ENCODE measurements around the gene UGT2B7.
"Not testable (repeated sequence)": the region's sequence is repeated elsewhere in the genome, so short reads cannot be mapped to it uniquely, and the experiment has no call there.

The UGT2B7 gene

DNA sequence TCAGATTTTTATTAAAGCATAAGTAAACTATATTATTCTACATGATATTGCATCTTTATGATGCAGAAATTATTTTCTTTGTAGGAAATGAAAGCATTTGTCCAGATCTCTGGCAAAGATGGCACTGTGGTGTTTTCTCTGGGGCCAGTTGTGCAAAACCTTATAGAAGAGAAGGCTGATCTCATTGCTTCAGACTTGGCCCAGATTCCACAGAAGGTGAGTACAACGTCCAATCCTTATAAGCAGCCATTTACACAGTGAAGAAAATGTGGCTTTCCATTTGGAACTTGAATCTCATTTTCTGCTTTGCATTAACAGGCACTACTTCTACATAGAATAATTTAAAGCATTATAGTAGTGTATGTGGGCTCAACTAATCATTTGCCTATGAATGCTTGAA, 6.9 kb upstream of the UGT2B7 start:
- no peak for DNase-seq

DNA sequence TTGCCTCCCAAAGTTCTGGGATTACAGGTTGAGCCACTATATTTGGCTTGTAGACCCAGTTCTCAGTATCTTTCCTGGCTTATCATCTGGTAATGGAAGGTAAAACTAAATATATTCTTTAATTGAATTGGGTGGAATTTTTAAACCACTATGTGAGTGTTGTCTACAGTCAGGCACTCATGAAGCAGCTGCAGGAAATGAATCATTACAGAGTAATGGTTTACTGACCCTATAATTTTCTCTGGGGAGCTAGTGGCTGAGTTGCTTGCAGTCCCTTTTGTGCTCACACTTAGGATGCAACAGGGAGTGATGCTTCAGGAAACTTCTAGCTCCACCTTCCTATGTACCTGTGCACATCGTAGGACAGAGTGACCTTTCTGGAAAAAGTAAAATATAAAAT, 4.1 kb upstream of the UGT2B7 start:
- DNase-seq, result no peak

DNA sequence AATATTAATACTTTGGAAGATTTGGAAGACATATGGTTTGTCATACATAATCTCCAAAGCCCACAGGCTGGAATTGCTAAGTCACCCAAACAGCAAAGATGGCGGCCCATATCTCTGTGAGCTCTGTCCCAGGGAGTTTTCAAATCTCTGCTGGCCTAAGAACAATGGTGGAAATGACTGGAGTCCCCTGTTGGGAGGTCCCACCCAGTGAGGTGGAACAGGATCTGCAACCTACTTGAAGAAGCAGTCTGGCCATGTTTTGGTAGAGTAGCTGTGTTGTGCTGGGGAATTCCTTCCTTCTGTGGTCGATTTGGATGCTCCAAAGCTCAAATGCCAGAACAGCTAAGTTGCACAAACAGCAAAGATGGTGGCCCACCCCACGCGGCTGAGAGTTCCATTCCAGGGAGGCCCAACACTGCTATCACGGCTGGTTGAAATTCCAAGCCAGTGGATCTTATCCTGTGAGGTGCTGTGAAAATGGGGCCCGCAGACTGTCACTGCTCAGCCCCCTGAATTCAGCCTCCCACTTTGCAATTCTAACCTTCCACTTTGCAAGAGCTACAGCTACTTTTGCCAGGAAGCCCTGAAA, 3.2 kb upstream of the UGT2B7 start:
- DNase-seq, result no peak

DNA sequence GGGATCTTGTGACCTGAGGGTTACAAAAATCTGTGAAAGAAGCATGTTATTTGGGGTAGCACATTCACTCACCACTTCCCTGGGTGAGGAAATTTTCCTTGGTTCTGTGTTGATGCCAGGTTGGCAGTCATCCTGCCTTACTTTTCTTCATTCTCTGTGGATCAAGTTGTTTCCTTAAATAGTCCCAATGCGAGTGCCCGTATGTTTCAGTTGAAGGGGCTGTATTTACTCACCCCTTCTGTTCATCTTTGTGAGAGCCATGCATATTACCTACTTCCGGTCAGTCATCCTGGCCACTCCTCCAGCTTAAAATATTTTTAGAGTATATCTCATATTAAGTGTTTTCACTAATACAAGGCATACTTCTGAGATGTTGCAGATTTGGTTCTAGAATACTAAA, 2.6 kb upstream of the UGT2B7 start:
- DNase-seq, result no peak

DNA sequence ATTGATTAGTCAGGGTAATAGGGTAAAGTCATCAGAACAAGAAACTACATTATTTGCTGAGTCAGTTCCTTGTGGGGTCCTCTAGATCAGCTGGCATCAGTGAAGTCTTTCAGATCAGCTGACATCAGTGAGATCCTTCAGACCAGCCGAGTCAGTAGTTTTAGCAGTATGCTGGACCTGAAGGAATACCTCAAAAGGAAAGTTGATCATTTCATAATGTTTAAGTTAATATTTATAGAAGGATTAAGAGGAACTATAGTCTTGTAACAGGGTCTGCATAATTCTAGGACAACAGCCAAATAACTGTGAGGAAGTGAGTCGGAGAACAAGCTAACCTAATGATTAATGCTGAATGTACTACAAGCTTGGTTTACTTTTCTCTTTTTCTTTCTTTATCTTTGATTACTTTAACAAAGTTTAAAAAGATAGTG, 958 bp upstream of the UGT2B7 start:
- no peak for DNase-seq

DNA sequence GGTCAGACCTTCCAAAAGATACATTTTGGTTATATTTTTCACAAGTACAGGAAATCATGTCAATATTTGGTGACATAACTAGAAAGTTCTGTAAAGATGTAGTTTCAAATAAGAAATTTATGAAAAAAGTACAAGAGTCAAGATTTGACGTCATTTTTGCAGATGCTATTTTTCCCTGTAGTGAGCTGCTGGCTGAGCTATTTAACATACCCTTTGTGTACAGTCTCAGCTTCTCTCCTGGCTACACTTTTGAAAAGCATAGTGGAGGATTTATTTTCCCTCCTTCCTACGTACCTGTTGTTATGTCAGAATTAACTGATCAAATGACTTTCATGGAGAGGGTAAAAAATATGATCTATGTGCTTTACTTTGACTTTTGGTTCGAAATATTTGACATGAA, 536 bp downstream of the UGT2B7 start:
- no peak for DNase-seq

DNA sequence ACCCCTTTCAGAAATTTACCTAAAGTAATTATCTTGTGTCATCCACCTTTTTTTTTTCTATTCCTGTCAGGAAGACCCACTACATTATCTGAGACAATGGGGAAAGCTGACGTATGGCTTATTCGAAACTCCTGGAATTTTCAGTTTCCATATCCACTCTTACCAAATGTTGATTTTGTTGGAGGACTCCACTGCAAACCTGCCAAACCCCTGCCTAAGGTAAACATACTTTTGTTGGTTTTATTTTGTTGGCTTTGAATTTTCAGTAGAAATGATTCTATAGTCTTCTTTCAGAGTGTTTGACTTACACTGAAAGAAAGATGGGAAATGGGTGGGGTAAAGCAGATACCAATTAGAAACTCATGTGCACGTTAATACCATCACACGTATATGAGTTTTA, 2.2 kb downstream of the UGT2B7 start:
- no peak for DNase-seq

DNA sequence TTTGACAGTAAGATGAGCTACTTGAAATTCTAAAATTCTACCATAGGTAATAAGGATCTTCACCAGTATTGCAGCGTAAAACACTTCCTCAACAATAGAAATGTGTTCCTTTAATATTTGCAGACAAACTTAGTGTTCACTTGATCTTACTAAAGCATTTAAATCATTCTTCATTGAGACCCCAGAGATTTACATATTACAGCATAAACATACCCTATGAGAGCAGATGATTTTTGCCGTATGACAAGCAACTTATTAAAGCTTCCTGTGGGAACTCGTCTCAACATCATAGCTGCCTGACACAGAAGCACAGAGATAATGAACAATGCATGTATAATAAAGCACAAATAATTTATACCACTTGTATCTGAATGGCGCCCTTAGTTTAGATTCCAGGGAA, 3.6 kb downstream of the UGT2B7 start:
- no peak for DNase-seq

DNA sequence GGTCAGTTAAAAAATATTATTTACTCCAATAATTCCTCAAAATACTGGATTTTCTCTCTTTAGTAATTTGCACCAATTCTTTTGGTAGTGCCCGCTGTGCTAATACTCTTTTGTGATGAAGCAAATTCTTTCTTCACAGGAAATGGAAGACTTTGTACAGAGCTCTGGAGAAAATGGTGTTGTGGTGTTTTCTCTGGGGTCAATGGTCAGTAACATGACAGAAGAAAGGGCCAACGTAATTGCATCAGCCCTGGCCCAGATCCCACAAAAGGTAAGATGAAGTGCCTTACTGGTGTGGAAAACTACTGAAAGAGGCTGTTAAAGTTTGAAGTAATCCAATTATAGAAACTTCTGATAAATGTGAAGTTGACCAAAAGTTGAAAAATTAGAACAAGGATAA, 6.4 kb downstream of the UGT2B7 start:
- DNase-seq, result not testable (repeated sequence)

DNA sequence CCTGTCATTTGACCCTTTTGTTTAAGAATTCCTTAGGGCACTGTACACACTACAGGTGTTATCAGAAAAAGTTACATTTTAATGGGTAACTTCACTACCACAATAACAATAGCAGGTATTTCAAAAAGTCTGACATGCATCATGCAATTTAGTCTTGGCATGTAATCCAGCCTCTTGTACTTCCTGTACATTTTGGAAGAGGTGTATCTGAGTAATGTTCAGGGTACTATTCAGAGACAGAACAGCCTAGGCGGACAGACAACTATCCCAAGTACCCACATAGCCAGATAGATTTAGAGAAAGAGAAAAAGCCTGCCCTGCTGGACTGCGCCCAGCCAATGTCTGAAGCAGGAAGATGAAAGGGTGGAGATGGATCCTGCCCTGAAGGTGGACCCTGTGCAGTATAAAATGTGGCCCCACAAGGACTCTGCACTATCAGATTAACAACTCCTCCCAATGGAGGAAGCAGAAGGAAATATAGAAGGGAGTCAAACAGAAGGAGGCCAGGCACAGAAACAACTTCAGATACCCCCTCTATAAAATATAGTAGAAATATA, 8.5 kb downstream of the UGT2B7 start:
- no peak for DNase-seq

DNA sequence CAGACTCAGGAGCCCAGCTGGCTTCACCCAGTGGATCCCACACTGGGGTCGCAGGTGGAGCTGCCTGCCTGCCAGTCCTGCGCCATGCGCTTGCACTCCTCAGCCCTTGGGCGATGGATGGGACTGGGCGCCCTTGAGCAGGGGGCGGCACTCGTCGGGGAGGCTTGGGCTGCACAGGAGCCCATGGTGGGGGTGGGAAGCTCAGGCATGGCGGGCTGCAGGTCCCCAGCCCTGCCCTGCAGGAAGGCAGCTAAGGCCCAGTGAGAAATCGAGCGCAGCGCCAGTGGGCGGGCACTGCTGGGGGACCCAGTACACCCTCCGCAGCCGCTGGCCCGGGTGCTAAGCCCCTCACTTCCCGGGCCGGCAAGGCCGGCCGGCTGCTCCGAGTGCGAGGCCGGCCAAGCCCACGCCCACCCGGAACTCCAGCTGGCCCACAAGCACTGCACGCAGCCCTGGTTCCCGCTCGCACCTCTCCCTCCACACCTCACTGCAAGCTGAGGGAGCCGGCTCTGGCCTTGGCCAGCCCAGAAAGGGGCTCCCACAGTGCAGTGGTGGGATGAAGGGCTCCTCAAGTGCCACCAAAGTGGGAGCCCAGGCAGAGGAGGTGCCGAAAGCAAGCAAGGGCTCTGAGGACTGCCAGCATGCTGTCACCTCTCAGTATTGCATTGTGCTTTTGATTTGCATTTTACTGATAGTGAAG, 19.0 kb downstream of the UGT2B7 start:
- not testable (repeated sequence) for DNase-seq

DNA sequence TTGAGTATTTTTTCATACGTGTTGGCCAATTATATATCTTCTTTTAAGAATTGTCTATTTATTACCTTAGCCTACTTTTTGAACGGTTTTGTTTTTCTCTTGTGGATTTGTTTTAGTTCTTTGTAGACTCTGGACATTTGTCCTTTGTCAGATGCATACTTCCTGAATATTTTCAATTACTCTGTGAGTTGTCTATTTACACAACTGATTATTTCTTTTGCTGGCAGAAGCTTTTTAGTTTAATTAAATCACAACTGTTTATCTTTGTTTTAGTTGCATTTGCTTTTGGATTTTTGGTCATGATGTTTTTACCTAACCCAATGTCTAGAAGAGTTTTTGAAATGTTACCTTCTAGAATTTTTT, 19.6 kb downstream of the UGT2B7 start:
- DNase-seq, result no peak

DNA sequence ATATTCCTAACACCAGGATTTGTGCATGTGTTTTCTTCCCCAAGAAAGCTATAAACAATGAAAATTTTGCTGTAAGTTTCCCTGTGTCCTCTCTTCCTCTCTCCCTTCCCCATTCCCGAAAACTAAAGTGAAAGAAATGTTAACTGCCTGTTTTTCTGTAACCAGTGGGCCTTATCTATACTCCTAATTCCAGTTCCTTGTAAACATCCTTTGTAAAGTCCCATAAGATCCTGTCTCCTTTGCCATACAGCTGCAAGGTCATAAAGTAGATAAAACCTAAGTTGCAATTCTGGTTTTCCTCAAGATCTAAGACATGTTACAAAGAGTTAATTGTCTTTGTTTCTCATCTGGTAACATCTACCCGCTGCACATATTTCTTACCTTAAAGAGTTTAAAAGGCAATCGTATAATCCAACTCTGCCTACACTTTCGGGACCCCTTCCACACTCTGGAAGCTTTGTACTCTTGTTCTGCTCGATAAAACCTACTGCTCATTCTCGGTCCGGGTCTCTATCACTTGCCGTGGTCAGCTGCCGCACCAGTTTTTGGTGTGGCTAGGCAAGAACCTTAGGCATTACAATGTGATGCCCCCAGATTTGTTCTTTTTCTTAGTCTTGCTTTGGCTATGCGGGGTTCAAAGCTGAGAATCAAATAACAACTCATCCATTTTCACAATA, 20.5 kb downstream of the UGT2B7 start:
- DNase-seq, result no peak

DNA sequence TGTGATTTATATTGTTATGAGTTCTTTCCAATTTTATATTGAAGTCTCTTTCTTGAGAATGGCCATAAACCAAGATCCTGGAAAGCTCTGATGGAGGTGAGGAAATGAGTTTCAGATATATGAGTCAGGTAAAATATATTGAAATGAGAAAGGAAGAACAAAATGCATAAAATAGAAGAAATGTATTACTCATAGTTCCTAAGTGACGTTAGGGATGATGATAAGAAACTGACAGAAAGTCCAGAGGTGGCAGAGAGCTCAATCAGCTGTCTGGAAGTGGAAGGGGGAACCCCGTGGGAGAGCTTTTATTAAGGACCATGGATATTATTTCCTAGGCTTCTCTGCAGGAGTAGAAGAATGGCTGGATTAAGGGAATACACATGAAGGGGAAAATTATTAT, 24.6 kb downstream of the UGT2B7 start:
- DNase-seq, result no peak

DNA sequence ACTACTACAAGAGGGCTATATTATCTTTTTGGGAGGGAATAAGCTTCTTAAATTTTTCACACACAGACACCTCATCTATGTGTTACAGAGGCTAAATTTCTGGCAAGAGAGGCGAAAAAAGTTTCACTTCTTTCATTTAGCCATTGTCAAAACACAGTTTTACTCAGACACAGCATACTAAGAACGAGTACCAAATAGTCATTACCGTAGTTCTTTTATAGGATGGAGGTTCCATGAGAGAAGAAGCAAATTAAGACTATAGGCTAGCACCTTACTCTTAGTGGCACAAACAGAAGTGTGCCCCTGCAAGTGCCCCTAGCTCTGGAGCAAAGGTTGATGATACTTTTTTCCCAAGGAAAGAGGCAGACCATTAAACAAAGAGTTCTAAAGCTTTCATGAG, 26.2 kb downstream of the UGT2B7 start:
- no peak for DNase-seq

DNA sequence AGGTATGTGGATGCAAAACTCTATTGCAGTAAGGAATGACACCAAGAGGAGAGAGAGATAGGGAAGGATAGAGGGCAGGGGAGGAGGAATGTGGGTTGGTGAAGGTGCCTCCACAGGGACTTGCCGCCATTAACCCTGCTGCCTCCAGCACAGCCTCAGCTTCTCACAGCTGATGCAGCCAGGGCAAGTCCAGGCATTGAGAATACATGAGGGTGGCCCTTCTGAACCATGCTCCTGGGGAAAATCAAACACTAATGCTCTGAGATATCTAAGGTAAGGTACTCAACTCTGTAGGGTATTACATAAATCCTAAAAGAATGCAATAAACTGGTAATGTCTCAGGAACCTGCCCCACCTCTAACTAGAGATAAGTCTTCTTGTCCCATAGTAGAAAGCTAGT, 28.7 kb downstream of the UGT2B7 start:
- no peak for DNase-seq

DNA sequence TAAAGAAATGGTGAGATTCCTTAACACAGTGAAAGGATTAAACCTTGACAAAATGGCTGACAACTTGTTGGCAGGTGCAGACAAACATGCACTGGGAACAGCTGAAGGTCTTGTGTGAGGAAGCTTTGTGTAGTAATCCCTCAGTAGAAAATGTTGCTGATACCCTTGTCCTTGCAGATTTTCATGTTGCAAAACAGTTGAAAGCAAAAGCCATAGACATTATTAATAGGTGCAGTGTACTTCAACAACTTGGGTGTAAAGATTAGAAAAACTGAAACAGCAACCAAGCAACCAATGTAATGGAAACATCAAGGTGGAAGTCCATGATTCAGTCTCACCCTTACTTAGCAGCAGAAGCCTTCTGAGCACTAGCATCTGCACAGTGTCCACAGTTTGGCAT, 29.8 kb downstream of the UGT2B7 start:
- DNase-seq, result no peak

DNA sequence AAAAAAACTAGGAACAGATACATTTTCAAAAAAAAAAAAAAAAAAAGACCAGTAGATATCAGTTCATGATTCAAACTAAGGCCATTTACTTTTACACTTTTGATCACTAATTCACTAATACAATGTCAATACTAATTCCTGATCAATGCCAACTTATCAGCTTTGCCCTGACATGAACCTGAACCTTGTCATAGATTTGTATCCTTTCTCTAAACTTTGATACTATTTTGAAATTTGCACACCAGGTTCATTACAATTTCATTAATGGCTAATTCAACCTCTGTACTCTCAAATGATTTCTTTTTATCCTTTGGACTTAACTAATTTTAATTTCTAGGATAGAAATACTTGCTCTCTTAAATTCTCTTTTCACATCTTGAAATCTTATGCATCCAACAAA, 37.7 kb downstream of the UGT2B7 start:
- DNase-seq, result no peak

DNA sequence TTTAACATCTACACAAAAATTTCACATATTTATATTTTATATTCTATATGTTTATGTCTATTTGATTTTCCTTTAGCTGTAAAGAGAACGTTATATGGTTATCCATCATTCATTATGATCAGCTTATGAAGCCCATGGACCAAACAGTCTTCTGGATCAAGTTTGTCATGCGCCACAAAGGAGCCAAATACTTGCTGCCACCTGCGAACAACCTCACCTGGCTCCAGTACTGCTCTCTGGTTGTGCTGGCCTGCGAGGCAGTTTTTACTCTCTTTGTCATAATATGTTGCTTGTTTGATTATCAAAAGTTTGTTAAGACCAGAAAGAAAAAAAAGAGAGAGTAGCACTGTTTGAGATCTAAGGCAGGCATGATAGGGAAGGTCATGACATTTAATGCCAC, 38.2 kb downstream of the UGT2B7 start:
- DNase-seq, result no peak

DNA sequence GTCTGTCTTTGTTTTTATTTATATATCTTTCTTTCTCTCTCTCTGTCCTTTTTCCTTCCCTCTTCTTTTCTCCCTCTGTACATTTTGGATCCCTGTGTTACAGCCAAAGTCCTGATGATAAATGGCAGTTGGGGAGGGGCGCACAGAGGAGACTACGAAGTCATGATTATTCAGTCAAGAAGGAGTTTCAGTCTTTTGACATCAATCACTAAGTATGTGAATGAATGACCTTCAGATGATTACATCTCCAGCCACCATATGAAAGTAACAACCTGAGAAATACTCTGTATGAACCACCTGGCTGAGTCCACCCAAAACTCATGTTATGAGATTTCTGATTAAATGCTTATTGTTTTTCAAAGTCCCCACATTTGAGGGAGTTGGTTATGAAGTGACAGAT, 45.0 kb downstream of the UGT2B7 start:
- DNase-seq, result no peak

DNA sequence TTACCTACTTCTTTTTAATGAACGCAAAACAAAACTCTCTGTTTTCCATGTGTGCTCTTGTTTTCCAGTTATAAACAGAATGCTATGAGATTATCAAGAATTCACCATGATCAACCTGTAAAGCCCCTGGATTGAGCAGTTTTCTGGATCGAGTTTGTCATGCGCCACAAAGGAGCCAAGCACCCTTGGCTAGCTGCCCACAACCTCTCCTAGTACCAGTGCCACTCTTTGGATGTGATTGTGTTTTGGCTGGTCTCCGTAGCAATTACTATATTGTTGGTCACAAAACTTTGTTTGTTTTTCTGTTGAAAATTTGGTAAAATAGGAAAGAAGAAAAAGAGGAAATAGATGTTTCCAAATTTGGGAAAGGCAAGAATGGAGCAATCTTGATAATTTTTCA, 51.1 kb downstream of the UGT2B7 start:
- no peak for DNase-seq

DNA sequence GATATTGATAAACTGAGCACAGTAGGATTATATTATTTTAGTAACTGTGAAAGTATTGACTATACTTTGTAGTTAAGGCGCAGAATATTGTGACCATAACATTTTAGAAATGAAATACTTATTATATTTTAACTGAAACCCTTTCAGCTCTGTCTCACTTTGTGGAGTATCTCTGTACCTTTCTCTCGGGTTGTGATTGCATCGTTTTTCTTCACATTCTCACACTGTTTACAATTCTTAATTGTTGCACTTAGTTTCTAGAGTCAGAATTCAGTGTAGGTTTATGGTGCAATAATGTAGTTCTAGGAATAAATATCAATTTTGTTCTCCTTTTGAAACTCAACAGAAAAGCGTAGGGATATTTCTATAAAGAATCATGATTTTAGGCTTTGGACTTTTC, 57.7 kb downstream of the UGT2B7 start:
- DNase-seq, result no peak

DNA sequence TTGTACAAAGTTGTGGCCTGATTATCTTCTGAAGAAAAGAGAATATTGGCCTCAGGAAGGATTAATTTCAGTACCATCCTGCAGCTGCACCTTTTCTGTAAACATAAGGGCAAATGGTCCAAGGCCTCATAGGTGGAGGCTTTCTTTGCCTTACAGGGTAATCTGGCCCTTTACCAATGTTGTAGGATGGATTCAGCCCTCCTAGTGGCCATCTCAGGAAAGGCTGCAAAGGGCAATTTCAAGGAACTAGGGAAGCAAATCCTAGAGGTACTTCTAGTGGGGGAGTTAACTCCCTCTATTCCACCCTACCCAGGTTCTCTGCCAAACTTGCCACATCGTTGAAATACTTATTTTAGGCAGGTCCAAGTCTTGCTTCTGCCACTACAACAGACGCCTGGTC, 60.6 kb downstream of the UGT2B7 start:
- no peak for DNase-seq

Measured in NCI-H1092 (cell line).